Stimulated activated CD4-positive, alpha-beta T cell treated with anti-CD3 and anti-CD28 coated beads, Interleukin-2, amount 100 ng/mL, for 4 hours (primary cell): ENCODE measurements around the gene MFRP.
A peak's percentile ranks its signal among the peaks of the same experiment; 100 is the strongest.

Source experiments
- DNase-seq: peaks from one replicate; pipeline ENCODE4 v3.0.0-alpha.2; 2020; ENCODE audit warnings: low read depth

MFRP gene

DNA sequence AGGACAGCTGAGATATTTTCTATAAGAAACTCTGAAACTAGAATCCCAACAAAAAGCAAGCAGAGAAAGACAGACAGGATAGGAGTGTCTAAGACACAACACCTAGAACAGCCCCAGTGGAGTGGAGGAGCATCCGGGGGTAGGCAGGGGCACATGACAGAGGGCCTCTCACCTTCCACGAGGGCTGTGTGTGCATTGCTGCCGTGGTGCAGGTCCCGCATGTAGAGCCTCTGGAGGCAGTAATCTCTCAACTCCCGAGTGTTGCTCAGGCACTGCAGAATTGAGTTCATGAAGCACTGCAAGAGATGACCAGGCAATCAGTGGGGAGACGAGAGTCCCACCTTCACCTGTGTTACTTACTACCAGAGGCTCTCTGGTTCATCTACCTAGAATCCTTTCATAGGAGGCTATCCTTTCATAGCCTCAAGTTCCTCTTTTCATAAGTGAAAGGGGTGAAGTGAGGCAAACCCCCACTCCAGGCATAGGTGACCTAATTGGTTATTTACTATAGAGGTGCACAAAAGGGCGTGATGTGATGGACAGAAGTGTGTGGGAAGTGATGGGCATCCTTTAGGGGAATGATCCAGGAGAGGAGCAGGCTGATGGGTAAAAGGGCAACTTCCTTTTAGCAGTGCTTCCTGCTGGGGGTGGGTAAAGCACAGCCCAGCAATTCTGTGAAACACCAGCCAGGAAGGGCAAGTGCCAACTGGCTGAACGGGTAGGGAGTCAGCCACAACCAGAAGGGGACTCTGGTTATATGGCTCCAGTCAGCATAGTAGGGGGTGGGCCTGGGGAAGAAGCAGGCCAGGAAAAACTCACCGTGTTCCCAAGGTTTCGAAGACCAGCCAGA lies 13.1 kb upstream of the MFRP start:
- DNase-seq, result no peak

DNA sequence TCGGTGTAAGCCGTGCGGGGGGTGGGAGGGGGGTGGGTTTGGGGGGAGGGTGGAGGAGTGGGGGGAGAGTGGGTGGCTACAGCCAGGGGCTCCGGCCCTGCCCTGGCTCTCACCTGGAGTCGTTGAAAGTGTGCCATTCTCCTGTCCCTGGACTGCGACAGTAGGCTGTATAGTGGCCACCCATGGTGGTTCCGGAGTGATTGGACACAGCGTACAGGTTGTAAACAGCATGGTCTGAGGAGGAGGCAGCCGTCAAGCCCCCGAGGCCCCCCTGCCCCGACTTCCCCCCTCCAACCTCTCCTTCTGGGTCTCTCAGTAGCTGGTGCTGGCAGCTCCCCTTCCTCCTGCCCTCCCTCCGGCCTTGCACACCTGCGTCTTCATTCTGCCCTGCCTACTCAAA lies 10.6 kb upstream of the MFRP start:
- no peak for DNase-seq

DNA sequence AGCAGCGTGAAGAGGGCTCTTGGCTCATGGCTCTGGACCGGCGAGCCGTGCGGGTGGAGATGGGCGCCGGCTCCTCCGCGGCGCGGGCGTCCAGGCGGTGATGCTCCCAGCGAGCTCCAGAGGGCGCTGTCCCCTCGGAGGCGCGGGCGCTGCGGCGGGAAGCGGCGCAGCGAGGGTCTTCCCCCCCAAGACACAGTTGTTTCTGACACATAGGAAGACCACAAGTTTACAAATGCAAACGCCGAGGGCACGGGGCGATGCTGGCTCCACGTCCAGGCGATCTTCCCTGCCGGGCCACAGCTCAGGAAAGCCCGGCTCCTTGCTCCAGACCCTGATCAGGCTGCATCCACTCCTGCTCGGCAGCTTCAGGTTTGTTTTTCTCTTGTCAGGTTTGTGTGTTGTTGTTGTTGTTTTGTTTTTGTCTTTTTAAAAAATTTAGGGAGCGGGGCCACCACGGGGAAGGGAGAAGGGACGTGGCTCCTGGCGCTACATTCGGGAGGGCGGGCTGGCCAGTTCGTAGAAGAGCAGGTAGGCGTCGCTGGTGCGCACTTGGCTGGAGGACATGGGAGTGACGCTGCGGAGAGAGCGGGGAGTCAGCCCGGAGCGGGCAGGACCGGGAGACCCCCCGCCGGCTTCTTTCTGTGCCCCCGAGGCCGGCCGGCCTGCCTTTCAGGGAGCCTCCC lies 10.0 kb upstream of the MFRP start:
- DNase-seq, result peak; percentile 51

DNA sequence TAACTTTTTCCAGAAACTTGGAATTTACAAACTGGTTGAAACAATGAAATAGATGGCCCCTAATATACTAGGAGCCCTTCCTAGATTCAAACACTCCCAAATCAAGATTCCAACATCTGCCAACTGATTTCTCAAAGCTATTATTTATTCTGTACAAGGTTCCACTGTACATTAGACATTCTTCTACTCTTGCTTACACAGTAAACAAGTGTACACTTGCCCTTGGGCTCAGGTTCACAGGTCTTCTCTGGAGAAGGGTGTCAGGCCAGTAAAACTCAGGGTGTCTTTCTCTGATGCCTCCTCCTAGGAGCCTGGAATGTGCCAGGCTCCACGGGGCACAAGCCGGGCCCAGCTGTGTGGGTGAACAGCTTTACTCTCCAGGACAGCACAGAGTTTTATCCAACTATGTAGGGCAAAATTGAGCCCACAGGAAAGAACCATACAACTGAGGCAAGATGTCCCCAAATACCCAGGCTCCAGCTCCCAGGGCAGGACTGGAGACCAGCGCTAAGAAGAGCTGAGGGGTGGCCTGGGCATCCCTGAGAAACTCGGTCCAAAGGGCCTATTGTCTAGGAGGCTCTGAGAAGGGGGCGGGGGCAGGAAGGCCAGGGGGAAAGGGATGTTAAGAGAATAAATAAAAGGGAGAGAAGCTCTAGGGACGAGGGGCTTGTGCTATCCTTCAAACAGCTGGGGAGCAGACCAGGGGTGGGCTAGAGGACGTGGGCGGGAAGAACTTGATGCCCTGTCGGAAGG lies 8.8 kb upstream of the MFRP start:
- no peak for DNase-seq

DNA sequence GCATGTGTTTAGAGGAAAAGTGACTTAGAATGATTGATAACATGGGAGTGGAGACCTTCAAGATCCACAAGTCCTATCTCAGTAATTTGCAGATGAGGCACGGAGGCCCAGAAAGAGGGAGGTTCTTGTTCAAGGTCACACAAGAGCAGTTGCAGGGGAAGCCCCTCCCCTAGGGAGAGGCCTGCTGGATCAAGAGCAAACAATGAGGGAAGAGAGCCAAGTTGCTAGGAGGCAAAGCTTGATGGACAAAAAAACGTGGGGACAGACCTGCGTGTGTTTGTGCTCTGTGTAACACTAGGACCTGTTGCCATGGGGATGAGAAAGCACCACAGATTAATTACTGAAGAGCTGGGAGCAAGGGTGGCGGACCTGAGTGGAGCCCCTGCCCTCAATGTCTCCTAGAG lies 6.4 kb upstream of the MFRP start:
- no peak for DNase-seq

DNA sequence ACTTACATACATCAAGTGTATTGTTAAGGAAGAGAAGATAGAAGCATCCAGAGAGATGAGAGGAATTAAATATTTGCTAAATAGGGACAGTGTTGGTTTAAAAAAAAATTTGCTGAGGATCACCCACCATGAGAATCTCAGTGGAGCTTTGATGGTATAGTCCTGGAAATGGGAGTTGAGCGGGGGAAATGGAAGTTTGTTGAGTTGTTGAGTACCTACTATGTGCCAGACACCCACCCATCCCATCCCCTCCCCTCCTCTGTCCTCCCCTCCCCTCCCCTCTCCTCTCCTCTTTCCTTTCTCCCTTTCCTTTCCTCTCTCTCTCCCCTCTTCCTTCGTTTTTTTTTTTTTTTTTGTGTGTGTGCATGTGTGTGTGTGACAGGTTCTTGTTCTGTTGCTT lies 4.7 kb upstream of the MFRP start:
- no peak for DNase-seq

DNA sequence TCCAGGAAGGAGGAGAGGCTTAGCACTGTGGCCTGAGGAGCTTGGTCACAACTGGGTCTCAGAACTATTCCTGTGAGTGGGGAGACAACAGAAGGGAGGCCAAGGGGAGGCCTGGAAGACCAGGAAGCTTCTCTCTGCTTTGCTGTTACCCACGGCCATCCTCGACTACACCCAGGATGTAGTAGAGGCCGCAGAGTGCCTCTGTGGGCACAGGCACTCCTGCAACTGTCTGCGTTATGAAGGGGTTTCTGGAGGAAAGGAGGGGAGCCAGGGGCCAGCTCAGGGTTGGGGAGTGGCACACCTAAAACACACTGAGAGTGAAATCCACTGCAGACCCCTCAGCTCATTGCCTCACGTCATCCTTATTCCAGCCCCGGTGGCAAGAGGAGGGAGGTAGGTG lies 3.8 kb upstream of the MFRP start:
- no peak for DNase-seq

DNA sequence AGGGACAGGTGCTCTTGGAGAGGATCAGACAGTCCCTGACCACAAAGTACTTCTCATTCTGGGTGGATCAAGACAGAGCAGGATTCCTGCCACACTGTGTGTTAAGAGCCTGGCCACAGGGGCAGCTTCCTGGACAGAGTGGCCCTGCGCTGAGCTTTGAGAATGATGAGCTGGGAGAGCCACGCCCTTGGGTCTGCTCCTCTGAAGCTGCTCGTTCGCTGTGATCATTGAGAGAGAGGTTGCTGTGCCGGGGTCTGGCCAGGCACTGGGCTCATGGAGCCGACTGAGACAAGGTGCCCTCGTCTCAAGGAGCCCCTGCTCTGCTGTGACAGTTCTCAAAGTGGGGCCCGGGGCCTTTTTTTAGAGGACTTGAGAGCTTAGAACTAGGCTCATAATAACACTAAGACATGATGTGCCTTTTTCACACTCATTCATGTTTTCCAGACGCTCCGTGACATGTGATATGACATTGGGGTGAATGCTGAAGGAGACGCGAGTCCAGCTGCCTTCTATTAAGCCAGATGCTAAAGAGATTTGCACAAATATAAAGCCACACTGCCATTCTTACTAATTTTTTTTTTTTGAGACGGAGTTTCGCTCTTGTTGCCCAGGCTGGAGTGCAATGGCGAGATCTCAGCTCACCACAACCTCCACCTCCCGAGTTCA lies 1.6 kb upstream of the MFRP start:
- DNase-seq, result no peak

DNA sequence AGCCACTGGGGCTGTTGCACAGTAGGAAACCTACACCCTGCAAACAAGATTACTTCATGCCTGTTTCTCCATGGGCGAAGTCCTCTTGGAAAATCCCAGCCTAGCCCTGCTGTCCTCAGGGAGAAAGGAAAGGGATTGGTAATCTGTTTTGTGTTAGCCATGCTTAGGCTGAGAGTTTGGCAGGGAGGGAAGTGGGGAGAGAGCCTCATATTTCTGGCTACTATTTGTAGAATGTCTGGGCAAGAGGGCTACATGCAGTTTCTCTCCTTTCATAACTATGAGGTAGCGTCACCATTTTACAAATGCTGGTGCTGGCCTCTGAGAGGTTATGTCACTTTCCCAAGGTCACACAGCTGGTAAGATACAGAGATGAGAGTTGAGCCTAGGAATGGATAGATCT lies 737 bp upstream of the MFRP start:
- DNase-seq, result no peak

DNA sequence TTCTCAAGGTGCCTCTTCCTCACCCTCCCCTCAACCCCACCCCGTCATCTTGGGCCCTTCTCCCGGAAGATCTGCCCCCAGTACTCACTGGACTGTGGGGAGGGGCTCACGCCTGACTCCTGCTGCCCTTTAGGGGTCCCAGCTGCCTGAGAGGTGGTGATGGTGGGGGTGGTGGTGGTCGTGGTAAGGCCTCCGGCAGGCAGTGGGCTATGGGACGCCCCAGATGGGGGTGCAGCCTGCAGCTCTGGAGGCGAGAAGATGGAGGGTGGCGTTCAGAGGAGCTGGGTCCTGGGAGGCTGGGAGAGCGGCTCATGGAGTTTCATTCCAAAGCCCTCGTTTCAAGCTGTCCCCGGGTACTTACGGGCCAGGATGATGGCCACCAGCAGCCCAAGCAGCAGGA lies 820 bp downstream of the MFRP start:
- no peak for DNase-seq

DNA sequence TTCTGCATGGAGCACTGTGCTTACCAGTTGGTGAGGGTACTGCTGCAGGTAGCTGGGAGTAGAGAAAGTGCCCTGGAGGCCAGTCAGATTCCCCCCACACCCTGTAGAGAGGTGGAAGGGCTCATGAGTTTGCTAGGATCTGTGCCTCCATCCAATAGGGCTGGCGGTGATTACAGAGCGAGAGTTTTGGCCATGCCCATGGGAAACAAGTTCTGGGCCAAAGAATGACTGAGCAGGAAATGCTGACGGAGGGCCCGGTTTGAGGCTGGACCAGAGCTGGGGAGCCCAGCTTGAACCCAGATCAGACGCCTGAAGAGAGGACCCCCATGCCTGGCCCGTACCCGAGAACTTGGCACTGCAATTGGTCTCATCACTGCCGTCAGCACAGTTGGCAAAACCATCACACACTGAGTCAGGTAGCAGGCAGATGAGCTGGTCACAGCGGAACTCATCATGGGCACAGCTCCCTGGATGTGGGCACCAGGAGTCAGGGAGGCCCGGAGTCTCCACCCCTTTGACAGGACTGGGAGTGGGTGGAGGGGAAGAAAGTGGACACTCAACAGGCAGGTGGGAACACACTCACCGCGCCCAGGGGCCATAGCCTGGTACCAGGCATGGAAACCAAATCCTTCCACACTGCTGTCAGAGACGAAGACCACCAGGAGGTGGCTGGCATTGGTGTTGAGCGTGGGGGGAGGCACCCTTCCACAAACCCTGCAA lies 2.1 kb downstream of the MFRP start:
- no peak for DNase-seq

DNA sequence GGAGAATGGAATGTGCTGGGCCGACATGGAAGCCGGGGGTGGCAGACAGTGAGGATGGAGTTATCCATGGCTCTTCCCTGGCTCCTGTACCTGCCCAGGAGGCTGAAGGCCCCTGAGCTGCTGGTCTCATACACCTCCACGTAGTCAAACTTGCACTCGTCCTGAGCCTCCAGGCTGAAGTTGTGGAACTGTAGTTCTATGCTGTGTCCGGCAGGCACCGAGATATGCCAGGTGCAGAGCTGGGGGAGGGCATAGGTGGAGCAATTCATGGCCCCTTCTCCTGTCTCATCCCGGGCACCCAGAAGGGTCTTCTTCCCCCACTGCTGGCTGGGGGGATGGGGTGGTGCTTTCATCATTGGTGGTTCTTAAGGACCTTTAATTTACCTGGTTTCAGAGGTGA lies 2.8 kb downstream of the MFRP start:
- DNase-seq, result no peak

DNA sequence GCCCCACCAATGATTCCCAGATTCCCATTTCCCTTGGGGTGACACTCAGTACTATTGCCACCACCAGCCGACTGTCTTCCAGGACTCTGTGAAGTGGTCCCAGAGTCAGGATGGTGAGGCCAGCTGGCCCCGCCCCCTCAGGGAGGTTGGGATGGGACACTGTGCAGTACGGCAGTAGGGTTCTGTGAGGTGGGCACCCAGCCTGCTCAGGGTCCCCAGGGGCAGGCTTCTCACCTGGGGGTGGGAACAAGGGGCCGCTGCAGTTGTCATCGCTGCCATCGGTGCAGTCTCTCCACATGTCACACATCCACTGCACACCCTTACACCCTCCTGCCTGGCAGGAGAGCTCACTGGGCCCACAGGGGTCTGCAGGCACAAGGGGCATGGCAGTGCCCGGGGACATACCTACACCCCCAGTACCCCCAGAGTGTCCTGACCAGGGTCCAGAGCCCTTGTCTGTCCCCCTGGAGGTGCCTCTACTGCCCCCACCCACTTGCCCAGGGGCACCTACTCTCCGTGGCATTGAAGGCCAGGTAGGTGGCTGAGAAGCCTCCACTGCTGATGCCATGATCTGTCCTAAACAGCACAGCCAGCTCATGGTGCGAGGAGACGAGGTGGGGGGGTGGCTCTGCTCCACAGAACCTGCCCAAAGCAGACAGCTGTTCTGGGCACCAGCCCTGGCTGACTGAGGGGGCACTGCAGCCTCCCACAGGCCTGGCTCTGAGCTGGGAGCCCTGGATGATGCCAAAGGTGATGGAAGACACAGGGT lies 4.0 kb downstream of the MFRP start:
- no peak for DNase-seq

DNA sequence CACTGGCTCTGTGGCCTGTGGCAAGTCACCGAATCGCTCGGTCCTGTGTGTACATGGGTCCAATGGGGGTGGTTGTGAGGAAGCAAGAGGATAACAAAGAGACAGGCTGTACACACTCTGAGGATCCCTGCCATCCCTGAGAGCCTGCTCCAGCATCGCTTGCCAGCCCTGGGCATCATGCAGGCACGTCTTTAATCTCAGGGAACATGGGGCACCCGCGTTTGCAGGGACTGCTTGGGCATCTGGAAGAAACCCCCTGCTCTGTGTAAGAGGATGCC lies 4.5 kb downstream of the MFRP start:
- DNase-seq, result no peak

DNA sequence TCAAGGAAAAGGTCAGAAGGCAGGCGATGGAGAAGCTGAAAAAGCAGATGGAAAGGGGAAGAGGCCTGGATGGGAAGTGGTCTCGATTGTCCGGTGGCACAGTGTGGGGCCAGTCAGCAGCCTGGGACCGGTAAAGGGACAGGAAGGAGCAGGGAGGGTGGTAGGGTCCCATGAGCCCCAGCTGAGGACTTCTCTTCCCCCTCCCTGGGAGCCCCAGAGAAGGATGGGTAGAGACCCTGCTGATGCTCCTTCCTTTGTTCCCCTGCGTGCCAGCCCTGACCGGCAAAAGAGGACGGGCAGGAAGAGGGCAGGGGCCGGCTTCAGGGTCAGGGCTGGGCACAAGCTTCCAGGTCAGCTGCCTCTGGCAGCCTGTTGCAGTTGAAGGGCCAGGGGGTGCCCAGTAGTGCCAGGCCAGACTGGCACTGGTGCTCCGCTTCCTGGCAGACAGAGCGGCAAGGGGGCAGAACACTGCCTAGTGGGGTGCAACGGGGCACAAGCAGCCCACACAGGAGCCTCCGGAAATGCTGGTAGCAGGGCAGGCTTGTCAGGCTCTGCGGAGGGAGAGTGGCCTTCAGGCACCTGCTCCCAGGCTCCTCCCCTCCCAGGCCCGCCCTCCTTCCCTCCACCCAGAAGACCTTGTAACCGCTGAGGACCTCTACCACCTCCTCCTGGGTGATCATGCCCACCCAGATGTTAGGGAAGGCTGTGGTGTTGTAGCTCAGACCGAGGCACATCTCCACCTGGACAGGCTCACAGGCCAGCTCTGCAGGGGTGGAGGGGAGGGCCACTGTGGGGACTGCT lies 5.1 kb downstream of the MFRP start:
- no peak for DNase-seq

DNA sequence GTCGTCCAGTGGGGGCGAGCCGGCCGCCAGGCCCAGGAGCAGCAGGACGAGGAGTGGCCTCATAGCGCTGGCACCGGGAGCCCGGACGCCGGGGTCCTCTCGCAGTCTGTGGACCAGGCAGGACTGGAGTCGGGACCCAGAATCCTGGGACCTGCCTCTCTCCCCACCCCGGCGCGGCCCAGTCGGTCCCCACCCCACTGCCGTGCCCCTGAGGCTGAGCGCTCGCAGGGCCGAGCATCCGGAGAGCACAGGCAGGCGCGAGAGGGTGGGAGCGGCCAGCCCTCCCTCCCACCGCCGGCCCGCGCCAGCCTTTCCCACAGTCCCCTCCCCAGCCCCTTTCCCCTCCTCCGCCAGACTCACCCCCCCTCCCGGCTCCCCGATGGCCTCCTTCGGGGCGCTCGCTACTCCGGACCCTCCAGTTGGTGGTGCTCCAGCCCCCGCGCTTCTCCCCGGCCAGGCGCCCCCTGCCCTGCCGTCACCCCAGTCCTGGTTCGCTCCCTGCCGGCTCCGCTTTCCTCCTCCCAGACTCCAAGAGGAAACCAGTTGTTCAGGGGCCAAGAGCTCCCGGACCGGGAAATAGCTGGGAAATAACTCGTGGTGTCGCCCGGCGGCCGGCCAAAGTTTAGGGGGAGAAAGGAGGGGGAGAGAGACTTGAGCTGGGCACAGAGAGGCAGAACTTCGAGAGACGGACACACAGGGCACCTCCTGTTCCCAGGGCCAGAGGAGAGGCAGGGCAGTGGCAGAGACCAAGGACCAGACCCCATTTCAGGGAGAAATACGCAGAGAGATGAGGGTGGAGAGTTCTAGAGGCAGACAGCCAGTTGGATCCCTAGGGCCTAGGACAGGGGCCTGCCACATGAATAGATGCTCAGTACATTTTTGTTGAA lies 5.9 kb downstream of the MFRP start, which contains the start of gene C1QTNF5:
Gene C1QTNF5 (minus strand): TSS at position 549 of the 887 bp plus-strand sequence. CDS start 486 bp downstream, at position 63.
- no peak for DNase-seq

DNA sequence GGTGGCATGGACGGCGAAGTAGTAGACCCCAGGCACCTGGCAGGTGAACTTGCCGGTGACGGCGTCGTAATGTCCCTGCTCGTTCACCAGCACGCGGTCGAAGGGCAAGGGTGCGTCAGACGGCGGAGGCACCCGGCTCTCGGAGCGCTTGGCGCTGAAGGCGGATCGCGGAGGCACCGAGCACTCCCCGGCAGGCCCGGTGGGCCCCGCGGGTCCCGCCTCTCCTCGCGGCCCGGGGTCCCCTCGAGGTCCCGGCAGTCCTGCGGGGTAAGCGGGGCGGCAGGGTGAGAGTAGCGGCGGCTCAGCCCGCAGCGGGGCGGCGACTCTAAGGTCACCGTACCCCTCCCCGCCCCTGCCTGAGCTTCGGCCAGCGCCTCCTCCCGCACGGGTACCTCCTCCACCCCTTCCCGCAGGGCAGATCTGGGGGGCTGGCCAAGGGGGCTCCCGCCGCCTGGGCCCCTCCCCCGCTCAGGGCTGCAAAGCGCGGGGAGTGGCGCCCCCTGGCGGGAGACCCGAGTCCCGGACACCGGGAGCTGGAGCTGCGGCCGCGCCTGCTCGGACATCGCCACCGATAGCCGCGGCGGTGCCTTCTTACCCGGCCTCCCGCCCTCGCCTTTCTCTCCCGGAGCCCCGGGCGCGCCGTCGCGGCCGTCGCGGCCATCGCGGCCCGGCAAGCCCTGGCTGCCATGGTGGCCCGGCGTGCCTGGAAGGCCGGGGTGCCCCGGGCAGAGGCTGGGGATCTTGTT lies 6.7 kb downstream of the MFRP start:
- no peak for DNase-seq

DNA sequence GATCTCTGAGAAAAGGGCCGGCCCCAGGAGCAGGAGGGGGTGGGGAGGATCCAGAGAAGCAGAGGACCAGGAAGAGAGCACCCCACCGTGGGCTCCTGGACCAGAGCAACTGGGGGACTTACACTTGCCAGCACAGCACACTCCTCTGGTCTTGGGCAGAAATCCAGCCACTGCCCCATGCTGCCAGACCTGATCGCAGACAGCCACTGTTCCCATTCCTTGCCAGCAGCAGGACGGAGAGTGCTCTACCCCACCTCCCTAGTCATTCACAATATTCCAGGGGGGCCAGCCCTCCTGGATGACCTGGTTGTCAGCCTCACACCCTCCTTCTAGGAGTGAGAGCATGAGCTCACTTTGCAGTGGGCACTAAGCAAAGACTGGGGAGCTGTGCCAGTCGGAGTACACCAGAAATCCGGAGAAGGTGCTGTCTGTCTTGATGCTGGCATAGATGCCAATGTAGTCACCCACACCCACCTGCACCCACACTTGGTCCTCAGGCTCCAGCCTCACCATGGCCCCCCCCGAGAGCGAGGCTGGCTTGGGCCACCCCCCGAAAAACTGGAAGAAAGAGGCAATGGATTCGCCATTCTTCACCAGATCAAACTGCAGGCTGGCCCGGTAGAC lies 7.4 kb downstream of the MFRP start:
- DNase-seq, result no peak
